Dedifferentiated amniotic fluid mesenchymal stem cell (primary cell): ENCODE data around the gene PITRM1.

Experiments used
- DNase-seq: peaks from one replicate; pipeline ENCODE4 v3.0.0-alpha.2; 2016; ENCODE audit errors: extremely low spot score

The PITRM1 gene

GRCh38 chr10:3167611-3168330, 4.8 kb downstream of the PITRM1 start:
- no peak for DNase-seq

- DNase-seq, result no peak
These were observed 5.9 kb downstream of the PITRM1 start for GRCh38 chr10:3166496-3167290.

GRCh38 chr10:3165196-3165595, 7.4 kb downstream of the PITRM1 start:
- DNase-seq, result no peak

GRCh38 chr10:3163879-3164278, 8.7 kb downstream of the PITRM1 start:
- no peak for DNase-seq

- no peak for DNase-seq
These were observed 10.0 kb downstream of the PITRM1 start for GRCh38 chr10:3162533-3162932.

- no peak for DNase-seq
These were observed 13.4 kb downstream of the PITRM1 start for GRCh38 chr10:3159152-3159551.

- no peak for DNase-seq
These were observed 17.9 kb downstream of the PITRM1 start for GRCh38 chr10:3154666-3155065.

- DNase-seq, result no peak
These were observed 20.0 kb downstream of the PITRM1 start for GRCh38 chr10:3152566-3152935.

- no peak for DNase-seq
These were observed 20.6 kb downstream of the PITRM1 start for GRCh38 chr10:3151889-3152565.

GRCh38 chr10:3150961-3151360, 21.6 kb downstream of the PITRM1 start:
- DNase-seq, result no peak

- DNase-seq, result no peak
These were observed 22.2 kb downstream of the PITRM1 start for GRCh38 chr10:3150366-3150765.

GRCh38 chr10:3149918-3150317, 22.7 kb downstream of the PITRM1 start:
- DNase-seq, result no peak

GRCh38 chr10:3148994-3149393, 23.6 kb downstream of the PITRM1 start:
- no peak for DNase-seq

GRCh38 chr10:3148041-3148440, 24.5 kb downstream of the PITRM1 start:
- no peak for DNase-seq

GRCh38 chr10:3147117-3147820, 25.3 kb downstream of the PITRM1 start:
- DNase-seq, result no peak

- DNase-seq, result no peak
These were observed 26.3 kb downstream of the PITRM1 start for GRCh38 chr10:3146289-3146688.

- no peak for DNase-seq
These were observed 27.2 kb downstream of the PITRM1 start for GRCh38 chr10:3145366-3145765.

GRCh38 chr10:3143791-3144434, 28.7 kb downstream of the PITRM1 start:
- DNase-seq, result no peak

GRCh38 chr10:3143366-3143765, 29.2 kb downstream of the PITRM1 start:
- no peak for DNase-seq

GRCh38 chr10:3142146-3142875, 30.3 kb downstream of the PITRM1 start:
- no peak for DNase-seq
